Measurements from ENCODE around the gene RWDD2A.

RWDD2A gene

GRCh38 chr6:83199173-83199862 lies 6.2 kb downstream of the RWDD2A start:
- DNase-seq = no peak

GRCh38 chr6:83199863-83200225 lies 6.7 kb downstream of the RWDD2A start:
- DNase-seq = no peak

GRCh38 chr6:83202031-83202430 lies 8.9 kb downstream of the RWDD2A start:
- DNase-seq = no peak

- peak; percentile 58 for DNase-seq
Measured at GRCh38 chr6:83215131-83216047, 22.2 kb downstream of the RWDD2A start.

GRCh38 chr6:83216806-83217205 lies 23.6 kb downstream of the RWDD2A start:
- no peak for DNase-seq

GRCh38 chr6:83218646-83219045 lies 25.5 kb downstream of the RWDD2A start:
- DNase-seq = no peak

- DNase-seq = no peak
Measured at GRCh38 chr6:83220121-83220520, 27.0 kb downstream of the RWDD2A start.

- DNase-seq = no peak
Measured at GRCh38 chr6:83221276-83221675, 28.1 kb downstream of the RWDD2A start.

- DNase-seq = peak; percentile 0
Measured at GRCh38 chr6:83221889-83222479, 28.8 kb downstream of the RWDD2A start.

GRCh38 chr6:83226517-83226916 lies 33.4 kb downstream of the RWDD2A start:
- DNase-seq = no peak

GRCh38 chr6:83231146-83231545 lies 38.0 kb downstream of the RWDD2A start:
- no peak for DNase-seq

GRCh38 chr6:83247471-83247870 lies 54.3 kb downstream of the RWDD2A start:
- DNase-seq = no peak
